GM19035 (cell line): ENCODE results near the gene KRTAP1-5.
"Not testable (repeated sequence)": the region's sequence is repeated elsewhere in the genome, so short reads cannot be mapped to it uniquely, and the experiment has no call there.

Source experiments
- ATAC-seq: cut with Tn5 transposase; IDR thresholded peaks from one replicate; pipeline ENCODE4 v1.9.1; 2021; ENCODE audit not compliant: unreplicated experiment

Gene KRTAP1-5

GRCh38 chr17:41009301-41009760, 17.7 kb downstream of the KRTAP1-5 start:
- no peak for ATAC-seq

- no peak for ATAC-seq
Observed at GRCh38 chr17:41008811-41009210, 18.2 kb downstream of the KRTAP1-5 start, which contains the start of gene KRTAP3-1. Gene KRTAP3-1 (minus strand): TSS chr17:41009128. CDS start chr17:41009074, 54 bp downstream.

- no peak for ATAC-seq
Observed at GRCh38 chr17:41004397-41004796, 22.6 kb downstream of the KRTAP1-5 start.

GRCh38 chr17:41003926-41004325, 23.1 kb downstream of the KRTAP1-5 start:
- ATAC-seq = no peak

GRCh38 chr17:41002814-41003213, 24.2 kb downstream of the KRTAP1-5 start:
- no peak for ATAC-seq

- no peak for ATAC-seq
Observed at GRCh38 chr17:41001795-41002194, 25.2 kb downstream of the KRTAP1-5 start.

- ATAC-seq = not testable (repeated sequence)
Observed at GRCh38 chr17:40999563-40999962, 27.4 kb downstream of the KRTAP1-5 start, which contains the start of gene KRTAP3-2. Gene KRTAP3-2 (minus strand): TSS chr17:40999906. CDS start chr17:40999853, 53 bp downstream.

GRCh38 chr17:40997361-40997760, 29.6 kb downstream of the KRTAP1-5 start:
- ATAC-seq = no peak

GRCh38 chr17:40996829-40997228, 30.2 kb downstream of the KRTAP1-5 start:
- no peak for ATAC-seq

- ATAC-seq = no peak
Observed at GRCh38 chr17:40995116-40995515, 31.9 kb downstream of the KRTAP1-5 start.

GRCh38 chr17:40993839-40994238, 33.2 kb downstream of the KRTAP1-5 start, which contains the start of gene KRTAP3-3:
Gene KRTAP3-3 (minus strand): TSS chr17:40994164. CDS start chr17:40994097, 67 bp downstream.
- ATAC-seq = no peak

- no peak for ATAC-seq
Observed at GRCh38 chr17:40993084-40993483, 33.9 kb downstream of the KRTAP1-5 start.

GRCh38 chr17:40992666-40993065, 34.3 kb downstream of the KRTAP1-5 start:
- no peak for ATAC-seq

- no peak for ATAC-seq
Observed at GRCh38 chr17:40986920-40987319, 40.1 kb downstream of the KRTAP1-5 start.

GRCh38 chr17:40984226-40984625, 42.8 kb downstream of the KRTAP1-5 start, which contains the start of gene KRT40:
Gene KRT40 (minus strand): TSS chr17:40984326. CDS start chr17:40984273, 53 bp downstream.
- no peak for ATAC-seq

- no peak for ATAC-seq
Observed at GRCh38 chr17:40981115-40981514, 45.9 kb downstream of the KRTAP1-5 start.

GRCh38 chr17:40980596-40980995, 46.4 kb downstream of the KRTAP1-5 start:
- no peak for ATAC-seq

GRCh38 chr17:40980117-40980516, 46.9 kb downstream of the KRTAP1-5 start:
- no peak for ATAC-seq

- ATAC-seq = no peak
Observed at GRCh38 chr17:40978575-40979151, 48.3 kb downstream of the KRTAP1-5 start.
